Fibroblast of pulmonary artery (primary cell): ENCODE data around the gene ZNF563.

Experiments
- DNase-seq: peaks from one replicate; pipeline ENCODE4 v3.0.0-alpha.2; 2010; ENCODE audit warnings: low read depth
- H3K4me3 ChIP-seq: replicated peaks from 2 replicates; pipeline ENCODE4 v1.5.1; 2011; ENCODE audit warnings: low read depth, mild to moderate bottlenecking, control low read depth, low read length, moderate library complexity
- TF ChIP-seq, protein P1 (sequence below): IDR thresholded peaks from 2 replicates; pipeline ENCODE4 v1.5.1; 2011; ENCODE audit warnings: mild to moderate bottlenecking, control low read depth, low read length, inconsistent platforms; ENCODE audit errors: missing control alignments

Gene ZNF563

DNA sequence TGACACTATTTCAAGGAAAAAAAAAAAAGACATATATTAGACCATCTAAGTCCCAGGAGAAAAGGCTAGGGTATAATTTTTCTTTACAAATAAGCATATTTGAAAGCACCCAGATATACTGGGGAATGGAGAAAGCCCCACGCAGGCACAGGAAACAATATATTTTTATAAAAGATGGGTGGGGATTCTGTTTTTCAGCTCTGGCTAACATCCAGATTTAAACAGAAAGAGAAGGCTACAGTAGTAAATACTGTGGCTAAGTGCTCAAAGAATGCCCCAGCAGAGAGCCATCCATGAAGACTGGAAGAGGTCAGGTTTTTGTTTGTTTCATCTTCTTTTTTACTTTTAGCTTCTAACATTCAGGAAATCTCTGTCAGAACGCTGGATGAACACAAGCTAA lies 54.7 kb downstream of the ZNF563 start:
- DNase-seq = no peak
- TF ChIP-seq, protein P1, sequence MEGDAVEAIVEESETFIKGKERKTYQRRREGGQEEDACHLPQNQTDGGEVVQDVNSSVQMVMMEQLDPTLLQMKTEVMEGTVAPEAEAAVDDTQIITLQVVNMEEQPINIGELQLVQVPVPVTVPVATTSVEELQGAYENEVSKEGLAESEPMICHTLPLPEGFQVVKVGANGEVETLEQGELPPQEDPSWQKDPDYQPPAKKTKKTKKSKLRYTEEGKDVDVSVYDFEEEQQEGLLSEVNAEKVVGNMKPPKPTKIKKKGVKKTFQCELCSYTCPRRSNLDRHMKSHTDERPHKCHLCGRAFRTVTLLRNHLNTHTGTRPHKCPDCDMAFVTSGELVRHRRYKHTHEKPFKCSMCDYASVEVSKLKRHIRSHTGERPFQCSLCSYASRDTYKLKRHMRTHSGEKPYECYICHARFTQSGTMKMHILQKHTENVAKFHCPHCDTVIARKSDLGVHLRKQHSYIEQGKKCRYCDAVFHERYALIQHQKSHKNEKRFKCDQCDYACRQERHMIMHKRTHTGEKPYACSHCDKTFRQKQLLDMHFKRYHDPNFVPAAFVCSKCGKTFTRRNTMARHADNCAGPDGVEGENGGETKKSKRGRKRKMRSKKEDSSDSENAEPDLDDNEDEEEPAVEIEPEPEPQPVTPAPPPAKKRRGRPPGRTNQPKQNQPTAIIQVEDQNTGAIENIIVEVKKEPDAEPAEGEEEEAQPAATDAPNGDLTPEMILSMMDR = no peak
- H3K4me3 ChIP-seq = no peak overlapping the region

DNA sequence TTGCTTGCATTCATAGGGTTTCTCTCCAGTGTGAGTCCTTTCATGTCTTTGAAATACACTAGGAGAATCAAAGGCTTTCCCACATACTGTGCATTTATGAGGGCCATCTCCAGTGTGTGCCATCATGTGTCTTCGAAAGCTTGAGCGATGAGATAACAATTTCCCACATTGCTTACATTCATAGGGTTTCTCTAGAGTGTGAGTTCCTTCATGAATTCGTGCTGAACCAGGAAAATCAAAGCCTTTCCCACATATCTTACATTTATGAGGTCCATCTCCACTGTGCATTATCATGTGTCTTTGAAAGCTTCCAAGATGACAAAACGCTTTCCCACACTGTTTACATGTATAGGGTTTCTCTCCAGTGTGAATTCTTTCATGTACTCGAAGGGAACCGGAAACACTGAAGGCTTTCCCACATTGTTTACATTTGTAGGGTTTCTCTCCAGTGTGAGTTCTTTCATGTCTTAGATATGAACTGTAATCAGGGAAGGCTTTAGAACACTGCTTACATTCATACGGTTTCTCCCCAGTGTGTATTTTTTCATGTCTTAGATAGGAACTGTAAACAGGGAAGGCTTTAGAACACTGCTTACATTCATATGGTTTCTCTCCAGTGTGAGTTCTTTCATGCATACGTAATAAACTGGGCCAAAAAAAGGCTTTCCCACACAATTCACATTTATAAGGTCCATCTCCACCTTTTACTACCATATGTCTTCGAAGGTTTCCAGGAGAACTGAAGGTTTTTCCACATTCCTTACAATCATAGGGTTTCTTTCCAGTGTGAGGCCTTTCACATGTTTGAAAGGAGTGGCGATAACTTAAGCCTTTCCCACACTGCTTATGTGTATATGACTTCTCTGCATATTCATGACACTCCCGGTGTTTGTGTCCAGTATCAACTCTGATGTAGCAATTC lies 60.2 kb downstream of the ZNF563 start:
- DNase-seq = no peak
- TF ChIP-seq, protein P1 = no peak
- H3K4me3 ChIP-seq = no peak overlapping the region

DNA sequence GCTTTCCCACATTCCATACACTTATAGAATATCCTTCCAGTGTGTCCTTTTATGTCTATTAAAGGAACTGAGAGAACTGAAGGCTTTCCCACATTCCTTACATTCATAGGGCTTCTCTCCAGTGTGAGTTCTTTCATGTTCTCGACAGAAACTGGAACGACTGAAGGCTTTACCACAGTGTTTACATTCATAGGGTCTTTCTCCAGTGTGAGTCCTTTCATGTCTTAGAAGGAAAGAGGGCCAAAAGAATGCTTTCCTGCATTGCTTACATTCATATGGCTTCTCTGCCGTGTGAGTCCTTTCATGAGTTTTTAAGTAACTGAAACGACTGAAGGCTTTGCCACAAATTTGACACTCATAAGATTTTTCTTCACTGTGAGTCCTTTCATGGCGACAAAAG lies 61.0 kb downstream of the ZNF563 start:
- TF ChIP-seq, protein P1 = no peak
- no peak overlapping the region for H3K4me3 ChIP-seq
- no peak for DNase-seq

DNA sequence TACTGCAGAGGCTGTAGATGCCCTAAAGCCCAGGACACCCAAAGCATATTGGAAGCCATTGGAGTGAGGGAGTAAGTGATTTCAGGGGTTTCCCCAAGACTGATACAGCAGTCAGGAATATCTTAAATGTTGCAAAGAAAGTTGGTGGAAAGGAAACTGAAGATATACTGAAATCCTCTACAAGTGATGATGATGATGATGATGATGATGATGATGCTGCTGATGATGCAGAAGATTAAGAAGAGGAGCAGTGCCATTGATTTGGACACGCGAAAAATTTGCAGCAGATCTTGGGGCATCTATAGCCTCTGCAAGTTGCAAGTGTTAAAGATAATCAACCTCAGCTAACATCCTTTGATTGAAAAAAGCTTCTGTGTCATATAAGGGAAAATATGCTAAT lies 62.6 kb downstream of the ZNF563 start:
- no peak overlapping the region for H3K4me3 ChIP-seq
- DNase-seq = no peak
- TF ChIP-seq, protein P1 = no peak
